WTC11 (cell line): ENCODE data around the gene MYLK. TPM values are rescaled to one million over a fixed set of nuclear protein-coding genes. Genes with fewer than 3 reads are reported as not detected.

Source experiments
- ATAC-seq: fragments of 200-7000 bp; cut with Tn5 transposase; 2 replicates; pipeline ENCODE4 v1.10.0; 2021; ENCODE audit warnings: mild to moderate bottlenecking, moderate library complexity
- CTCF ChIA-PET: fragments of 300-600 bp; sonication (Branson Sonifier 250); formaldehyde crosslinking; loops from one replicate; lab custom pipeline; 2021; ENCODE audit warnings: antibody characterized with exemption; lab: Charles Lee
- POLR2A ChIA-PET: fragments of 350-600 bp; sonication (Branson Sonifier 250); formaldehyde crosslinking; loops from one replicate; lab custom pipeline; 2021; ENCODE audit warnings: antibody characterized with exemption; lab: Charles Lee
- DNase-seq: peaks from one replicate; pipeline ENCODE4 v3.0.0; 2021; ENCODE audit warnings: low spot score
- H3K27ac Mint-ChIP-seq: 2 replicates; pipeline ENCODE4 v1.8.0; 2021; ENCODE audit warnings: mixed read lengths
- H3K27me3 Mint-ChIP-seq: 2 replicates; pipeline ENCODE4 v1.8.0; 2021; ENCODE audit warnings: low read depth, mild to moderate bottlenecking, moderate library complexity, mixed read lengths
- H3K36me3 Mint-ChIP-seq: 2 replicates; pipeline ENCODE4 v1.8.0; 2021; ENCODE audit warnings: mixed read lengths
- H3K4me1 Mint-ChIP-seq: 2 replicates; pipeline ENCODE4 v1.8.0; 2022; ENCODE audit warnings: mixed read lengths
- H3K4me3 Mint-ChIP-seq: 2 replicates; pipeline ENCODE4 v1.8.0; 2021; ENCODE audit warnings: mild to moderate bottlenecking, moderate library complexity, mixed read lengths
- H3K9me3 Mint-ChIP-seq: 2 replicates; pipeline ENCODE4 v1.8.0; 2021; ENCODE audit warnings: mixed read lengths
- ATF1 ChIP-seq: sonication (generic); formaldehyde crosslinking; IDR thresholded peaks from 2 replicates; pipeline ENCODE4 v1.8.1; 2023; ENCODE audit warnings: mild to moderate bottlenecking, moderate library complexity, missing genetic modification reagents
- CREB1 ChIP-seq: sonication (generic); formaldehyde crosslinking; IDR thresholded peaks from 2 replicates; pipeline ENCODE4 v1.8.0; 2023; ENCODE audit warnings: mild to moderate bottlenecking, missing genetic modification reagents
- CREM ChIP-seq: sonication (generic); formaldehyde crosslinking; IDR thresholded peaks from 2 replicates; pipeline ENCODE4 v1.8.1; 2022; ENCODE audit warnings: mild to moderate bottlenecking, missing genetic modification reagents, moderate library complexity
- FOXJ3 ChIP-seq: sonication (generic); formaldehyde crosslinking; IDR thresholded peaks from 2 replicates; pipeline ENCODE4 v1.9.0; 2021; ENCODE audit warnings: missing genetic modification reagents, mild to moderate bottlenecking, borderline replicate concordance
- IRF2 ChIP-seq: sonication (generic); formaldehyde crosslinking; IDR thresholded peaks from 2 replicates; pipeline ENCODE4 v1.8.0; 2022; ENCODE audit warnings: low read depth, missing genetic modification reagents, borderline replicate concordance
- MYBL2 ChIP-seq: sonication (generic); formaldehyde crosslinking; IDR thresholded peaks from 2 replicates; pipeline ENCODE4 v1.8.1; 2023; ENCODE audit warnings: mild to moderate bottlenecking, moderate library complexity, missing genetic modification reagents
- NFATC4 ChIP-seq: fragments of 250-450 bp; sonication (Bioruptor Pico); IDR thresholded peaks from 2 replicates; pipeline ENCODE4 v1.9.0; 2021; ENCODE audit warnings: mild to moderate bottlenecking
- NFE2L1 ChIP-seq: sonication (generic); formaldehyde crosslinking; IDR thresholded peaks from 2 replicates; pipeline ENCODE4 v1.8.1; 2023; ENCODE audit warnings: missing genetic modification reagents
- ZNF416 ChIP-seq: fragments of 250-450 bp; sonication (Bioruptor Pico); IDR thresholded peaks from 2 replicates; pipeline ENCODE4 v1.9.0; 2021; ENCODE audit warnings: mild to moderate bottlenecking, inconsistent platforms
- ZNF671 ChIP-seq: fragments of 250-450 bp; sonication (Bioruptor Pico); IDR thresholded peaks from 2 replicates; pipeline ENCODE4 v1.8.0; 2021; ENCODE audit warnings: mild to moderate bottlenecking
- total RNA-seq: library from RNA; stranded (reverse); gene quantifications from 3 replicates; pipeline ENCODE4 v1.2.3, GENCODE V29; 2021
- TF ChIP-seq, protein P1 (sequence below): sonication (generic); formaldehyde crosslinking; IDR thresholded peaks from 2 replicates; pipeline ENCODE4 v1.8.1; 2022; ENCODE audit warnings: mild to moderate bottlenecking, moderate library complexity, missing genetic modification reagents
- TF ChIP-seq, protein P2 (sequence below): sonication (generic); formaldehyde crosslinking; IDR thresholded peaks from 2 replicates; pipeline ENCODE4 v1.8.1; 2023; ENCODE audit warnings: mild to moderate bottlenecking, missing genetic modification reagents
- TF ChIP-seq, protein P3 (sequence below): fragments of 250-450 bp; sonication (Bioruptor Pico); IDR thresholded peaks from 2 replicates; pipeline ENCODE4 v2.1.2; 2022; ENCODE audit warnings: mild to moderate bottlenecking, moderate library complexity
- TF ChIP-seq, protein P4 (sequence below): fragments of 250-450 bp; sonication (Bioruptor Pico); IDR thresholded peaks from 2 replicates; pipeline ENCODE4 v1.8.0; 2021; ENCODE audit warnings: mild to moderate bottlenecking
- TF ChIP-seq, protein P5 (sequence below): sonication (generic); formaldehyde crosslinking; IDR thresholded peaks from 2 replicates; pipeline ENCODE4 v1.8.0; 2023; ENCODE audit warnings: missing genetic modification reagents
- TF ChIP-seq, protein P6 (sequence below): sonication (generic); formaldehyde crosslinking; IDR thresholded peaks from 2 replicates; pipeline ENCODE4 v1.8.1; 2022; ENCODE audit warnings: low read depth, missing genetic modification reagents, borderline replicate concordance
- TF ChIP-seq, protein P7 (sequence below): sonication (generic); formaldehyde crosslinking; IDR thresholded peaks from 2 replicates; pipeline ENCODE4 v1.8.1; 2023; ENCODE audit warnings: mild to moderate bottlenecking, missing genetic modification reagents, moderate library complexity

The MYLK gene
- total RNA-seq, 1 experiment from 2014 or later: 10.4 TPM

DNA sequence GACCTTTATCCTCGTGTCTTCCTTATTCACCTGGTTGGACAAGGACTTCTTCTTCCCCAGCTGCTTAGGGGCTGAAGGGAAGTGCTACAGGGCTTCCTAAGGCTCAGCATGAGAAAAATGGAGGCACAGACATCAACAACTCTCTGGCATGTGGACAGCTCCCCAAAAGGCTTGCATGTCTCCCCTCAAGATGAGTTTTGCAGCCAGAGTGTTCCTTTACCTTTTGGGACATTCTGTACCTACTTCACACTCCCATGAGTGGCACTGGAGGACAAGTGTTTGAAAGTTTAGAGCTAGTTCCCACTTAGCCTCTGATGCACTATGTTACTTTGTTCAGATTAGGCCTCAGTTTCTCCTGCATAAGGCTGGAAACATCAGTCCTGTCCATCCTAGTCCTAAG lies 222.2 kb downstream of the MYLK start (continued):
- TF ChIP-seq, protein P1, sequence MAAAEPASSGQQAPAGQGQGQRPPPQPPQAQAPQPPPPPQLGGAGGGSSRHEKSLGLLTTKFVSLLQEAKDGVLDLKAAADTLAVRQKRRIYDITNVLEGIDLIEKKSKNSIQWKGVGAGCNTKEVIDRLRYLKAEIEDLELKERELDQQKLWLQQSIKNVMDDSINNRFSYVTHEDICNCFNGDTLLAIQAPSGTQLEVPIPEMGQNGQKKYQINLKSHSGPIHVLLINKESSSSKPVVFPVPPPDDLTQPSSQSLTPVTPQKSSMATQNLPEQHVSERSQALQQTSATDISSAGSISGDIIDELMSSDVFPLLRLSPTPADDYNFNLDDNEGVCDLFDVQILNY: no peak

DNA sequence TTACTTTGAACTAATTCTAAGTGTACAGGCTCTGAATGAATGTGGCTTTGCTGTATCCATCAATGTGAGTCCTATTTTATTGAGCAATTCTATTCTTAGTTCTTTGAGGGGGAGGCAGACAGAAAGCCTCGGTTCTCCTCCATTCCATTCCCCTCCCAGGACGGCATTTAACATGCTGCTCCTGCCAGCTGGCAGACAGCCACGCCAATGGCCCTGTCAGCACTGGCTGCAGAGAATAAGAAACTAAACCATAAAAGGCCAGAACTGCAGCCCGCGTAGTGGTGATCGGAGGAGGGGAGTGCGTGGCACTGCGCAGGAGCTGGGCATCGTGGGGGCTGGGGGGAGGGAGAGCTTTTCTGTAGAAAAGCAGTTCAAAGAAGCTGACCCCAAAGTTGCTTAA lies 223.2 kb downstream of the MYLK start:
- peaks cover 14% of the 10 kb centered on the region for H3K36me3 Mint-ChIP-seq
- no peak overlapping the region for H3K4me3 Mint-ChIP-seq
- H3K9me3 Mint-ChIP-seq: peaks cover 14% of the 10 kb centered on the region
- DNase-seq: no peak
- no peaks in the 10 kb centered on the region; the same call in none of the 2 replicates for H3K27me3 Mint-ChIP-seq
- ChIA-PET CTCF (interaction anchor here (2.0 kb wide), 2 partner anchors 9 to 63 kb away, joined by 11 to 13 read pairs; no protein-coding TSS in a partner anchor), POLR2A (no interaction called here)
- H3K27ac Mint-ChIP-seq: no peak overlapping the region
- ATAC-seq: no peak
- no peaks in the 10 kb centered on the region for H3K4me1 Mint-ChIP-seq
- TF ChIP-seq ZNF671 (CRISPR knock-in tag): no peak
- TF ChIP-seq ATF1 (CRISPR knock-in tag): no peak
- TF ChIP-seq, protein P2, sequence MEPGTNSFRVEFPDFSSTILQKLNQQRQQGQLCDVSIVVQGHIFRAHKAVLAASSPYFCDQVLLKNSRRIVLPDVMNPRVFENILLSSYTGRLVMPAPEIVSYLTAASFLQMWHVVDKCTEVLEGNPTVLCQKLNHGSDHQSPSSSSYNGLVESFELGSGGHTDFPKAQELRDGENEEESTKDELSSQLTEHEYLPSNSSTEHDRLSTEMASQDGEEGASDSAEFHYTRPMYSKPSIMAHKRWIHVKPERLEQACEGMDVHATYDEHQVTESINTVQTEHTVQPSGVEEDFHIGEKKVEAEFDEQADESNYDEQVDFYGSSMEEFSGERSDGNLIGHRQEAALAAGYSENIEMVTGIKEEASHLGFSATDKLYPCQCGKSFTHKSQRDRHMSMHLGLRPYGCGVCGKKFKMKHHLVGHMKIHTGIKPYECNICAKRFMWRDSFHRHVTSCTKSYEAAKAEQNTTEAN: no peak
- no peak for TF ChIP-seq FOXJ3 (CRISPR knock-in tag)
- TF ChIP-seq CREM: no peak
- TF ChIP-seq, protein P3, sequence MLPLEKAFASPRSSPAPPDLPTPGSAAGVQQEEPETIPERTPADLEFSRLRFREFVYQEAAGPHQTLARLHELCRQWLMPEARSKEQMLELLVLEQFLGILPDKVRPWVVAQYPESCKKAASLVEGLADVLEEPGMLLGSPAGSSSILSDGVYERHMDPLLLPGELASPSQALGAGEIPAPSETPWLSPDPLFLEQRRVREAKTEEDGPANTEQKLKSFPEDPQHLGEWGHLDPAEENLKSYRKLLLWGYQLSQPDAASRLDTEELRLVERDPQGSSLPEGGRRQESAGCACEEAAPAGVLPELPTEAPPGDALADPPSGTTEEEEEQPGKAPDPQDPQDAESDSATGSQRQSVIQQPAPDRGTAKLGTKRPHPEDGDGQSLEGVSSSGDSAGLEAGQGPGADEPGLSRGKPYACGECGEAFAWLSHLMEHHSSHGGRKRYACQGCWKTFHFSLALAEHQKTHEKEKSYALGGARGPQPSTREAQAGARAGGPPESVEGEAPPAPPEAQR: no peak
- TF ChIP-seq, protein P4, sequence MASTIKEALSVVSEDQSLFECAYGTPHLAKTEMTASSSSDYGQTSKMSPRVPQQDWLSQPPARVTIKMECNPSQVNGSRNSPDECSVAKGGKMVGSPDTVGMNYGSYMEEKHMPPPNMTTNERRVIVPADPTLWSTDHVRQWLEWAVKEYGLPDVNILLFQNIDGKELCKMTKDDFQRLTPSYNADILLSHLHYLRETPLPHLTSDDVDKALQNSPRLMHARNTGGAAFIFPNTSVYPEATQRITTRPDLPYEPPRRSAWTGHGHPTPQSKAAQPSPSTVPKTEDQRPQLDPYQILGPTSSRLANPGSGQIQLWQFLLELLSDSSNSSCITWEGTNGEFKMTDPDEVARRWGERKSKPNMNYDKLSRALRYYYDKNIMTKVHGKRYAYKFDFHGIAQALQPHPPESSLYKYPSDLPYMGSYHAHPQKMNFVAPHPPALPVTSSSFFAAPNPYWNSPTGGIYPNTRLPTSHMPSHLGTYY (CRISPR knock-in tag): no peak
- TF ChIP-seq NFE2L1 (CRISPR knock-in tag): no peak
- TF ChIP-seq, protein P1: no peak
- TF ChIP-seq, protein P5, sequence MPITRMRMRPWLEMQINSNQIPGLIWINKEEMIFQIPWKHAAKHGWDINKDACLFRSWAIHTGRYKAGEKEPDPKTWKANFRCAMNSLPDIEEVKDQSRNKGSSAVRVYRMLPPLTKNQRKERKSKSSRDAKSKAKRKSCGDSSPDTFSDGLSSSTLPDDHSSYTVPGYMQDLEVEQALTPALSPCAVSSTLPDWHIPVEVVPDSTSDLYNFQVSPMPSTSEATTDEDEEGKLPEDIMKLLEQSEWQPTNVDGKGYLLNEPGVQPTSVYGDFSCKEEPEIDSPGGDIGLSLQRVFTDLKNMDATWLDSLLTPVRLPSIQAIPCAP (CRISPR knock-in tag): no peak
- no peak for TF ChIP-seq IRF2 (CRISPR knock-in tag)
- TF ChIP-seq ZNF416 (CRISPR knock-in tag): no peak
- TF ChIP-seq, protein P6, sequence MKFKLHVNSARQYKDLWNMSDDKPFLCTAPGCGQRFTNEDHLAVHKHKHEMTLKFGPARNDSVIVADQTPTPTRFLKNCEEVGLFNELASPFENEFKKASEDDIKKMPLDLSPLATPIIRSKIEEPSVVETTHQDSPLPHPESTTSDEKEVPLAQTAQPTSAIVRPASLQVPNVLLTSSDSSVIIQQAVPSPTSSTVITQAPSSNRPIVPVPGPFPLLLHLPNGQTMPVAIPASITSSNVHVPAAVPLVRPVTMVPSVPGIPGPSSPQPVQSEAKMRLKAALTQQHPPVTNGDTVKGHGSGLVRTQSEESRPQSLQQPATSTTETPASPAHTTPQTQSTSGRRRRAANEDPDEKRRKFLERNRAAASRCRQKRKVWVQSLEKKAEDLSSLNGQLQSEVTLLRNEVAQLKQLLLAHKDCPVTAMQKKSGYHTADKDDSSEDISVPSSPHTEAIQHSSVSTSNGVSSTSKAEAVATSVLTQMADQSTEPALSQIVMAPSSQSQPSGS (CRISPR knock-in tag): no peak
- no peak for TF ChIP-seq NFATC4 (CRISPR knock-in tag)
- TF ChIP-seq, protein P7, sequence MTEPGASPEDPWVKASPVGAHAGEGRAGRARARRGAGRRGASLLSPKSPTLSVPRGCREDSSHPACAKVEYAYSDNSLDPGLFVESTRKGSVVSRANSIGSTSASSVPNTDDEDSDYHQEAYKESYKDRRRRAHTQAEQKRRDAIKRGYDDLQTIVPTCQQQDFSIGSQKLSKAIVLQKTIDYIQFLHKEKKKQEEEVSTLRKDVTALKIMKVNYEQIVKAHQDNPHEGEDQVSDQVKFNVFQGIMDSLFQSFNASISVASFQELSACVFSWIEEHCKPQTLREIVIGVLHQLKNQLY (CRISPR knock-in tag): no peak
- TF ChIP-seq MYBL2 (CRISPR knock-in tag): no peak
- TF ChIP-seq CREB1 (CRISPR knock-in tag): no peak
